ENCODE data around the gene MRLN.
"Not testable (repeated sequence)": the region's sequence is repeated elsewhere in the genome, so short reads cannot be mapped to it uniquely, and the experiment has no call there.

The MRLN gene

DNA sequence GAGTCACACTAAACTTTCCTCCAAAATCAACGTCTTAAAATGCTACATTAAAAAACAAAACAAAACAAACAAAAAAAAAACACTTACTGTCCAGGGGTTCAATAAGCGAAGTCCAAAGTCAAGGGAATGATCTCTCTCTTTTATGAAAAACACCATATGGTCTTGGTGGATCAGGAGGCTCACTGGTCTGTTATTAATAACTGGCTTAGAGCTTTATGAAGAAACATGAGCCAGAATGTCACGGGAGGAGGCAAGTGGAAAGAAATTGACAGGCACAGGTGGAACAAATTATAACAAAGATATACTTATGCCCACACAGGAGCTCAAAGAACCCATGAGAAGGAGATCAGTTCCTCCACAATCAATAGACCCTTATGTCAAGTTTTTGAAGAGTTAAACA lies at the start of gene MRLN:
TSS of gene MRLN (minus strand) at position 189 of the 400 bp plus-strand sequence.
- DNase-seq: no peak

DNA sequence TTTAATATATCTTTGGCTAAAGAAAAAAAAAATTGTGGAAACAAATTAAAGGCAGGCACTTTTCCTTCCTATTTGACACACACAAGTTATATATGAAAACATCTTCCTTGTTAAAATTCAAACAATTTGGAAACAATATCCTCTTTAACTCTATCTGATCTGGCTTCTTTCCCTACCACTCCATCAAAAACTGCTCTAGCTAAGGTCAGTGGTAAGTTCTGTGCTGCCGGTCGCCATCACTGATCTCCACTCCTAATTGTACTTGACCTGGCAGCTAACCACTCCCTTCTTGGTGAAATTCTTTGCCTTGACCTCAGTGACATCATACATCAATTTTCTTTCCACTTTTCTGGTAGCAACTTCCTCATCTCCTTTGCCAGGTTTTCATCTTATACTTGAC lies 47.9 kb upstream of the MRLN start:
- DNase-seq: no peak

DNA sequence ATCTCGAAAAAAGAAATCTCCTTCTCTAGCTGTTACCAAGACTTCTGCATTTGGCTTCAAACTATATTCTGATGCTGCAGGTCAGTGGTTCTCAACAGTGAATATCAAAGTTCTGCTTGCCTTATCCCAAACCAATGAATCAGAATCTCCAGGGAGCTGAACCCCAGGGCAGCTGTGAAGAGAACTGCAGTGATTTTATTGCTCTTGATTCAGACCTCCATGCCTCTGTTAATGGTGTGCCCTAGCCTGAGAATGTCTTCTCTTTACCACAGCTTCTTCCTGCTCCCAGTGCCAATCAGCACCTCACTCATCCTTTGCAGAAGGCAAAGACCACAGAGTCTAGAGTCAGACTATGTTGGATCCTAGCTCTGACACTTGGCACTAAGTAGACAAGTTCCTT lies 46.2 kb upstream of the MRLN start:
- DNase-seq: no peak

DNA sequence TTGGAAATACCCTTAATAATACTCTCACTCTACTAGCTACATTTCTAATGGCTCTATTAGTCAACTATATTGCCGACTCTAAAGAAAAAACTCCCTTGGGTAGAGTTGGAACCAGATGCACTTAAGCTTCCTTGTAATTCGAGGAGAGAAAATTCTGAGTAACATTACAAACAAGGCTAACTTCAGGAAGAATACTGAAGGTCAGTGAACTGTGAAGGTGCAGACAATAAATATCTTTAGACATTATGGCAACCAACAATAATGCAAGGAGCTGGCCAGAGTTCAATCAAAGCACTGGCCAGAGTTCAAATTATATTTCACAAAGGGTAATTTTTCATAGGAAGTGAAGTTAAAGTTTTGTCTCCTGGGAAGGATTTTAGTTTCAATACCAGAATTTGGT lies 40.7 kb upstream of the MRLN start:
- DNase-seq: peak; percentile 2

DNA sequence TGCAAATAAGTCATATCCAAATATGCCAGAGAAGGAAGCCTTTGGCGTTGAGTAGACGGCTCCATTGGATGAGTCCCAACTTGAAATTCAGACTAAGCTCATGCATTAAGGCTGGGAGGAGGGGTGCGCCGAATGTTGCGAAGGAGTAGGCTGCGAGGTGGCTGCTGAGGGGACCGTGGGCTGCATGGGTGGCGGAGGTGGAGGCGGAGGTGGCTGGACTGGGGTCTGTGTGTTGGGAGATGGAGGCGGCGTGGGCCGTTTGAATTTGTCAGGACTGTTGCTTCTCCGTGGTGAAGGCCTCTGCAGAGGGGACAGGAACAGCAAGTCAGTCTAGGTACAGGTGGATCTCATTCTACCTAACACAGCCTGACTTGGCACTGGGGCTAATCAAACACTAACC lies 39.6 kb upstream of the MRLN start:
- no peak for DNase-seq

DNA sequence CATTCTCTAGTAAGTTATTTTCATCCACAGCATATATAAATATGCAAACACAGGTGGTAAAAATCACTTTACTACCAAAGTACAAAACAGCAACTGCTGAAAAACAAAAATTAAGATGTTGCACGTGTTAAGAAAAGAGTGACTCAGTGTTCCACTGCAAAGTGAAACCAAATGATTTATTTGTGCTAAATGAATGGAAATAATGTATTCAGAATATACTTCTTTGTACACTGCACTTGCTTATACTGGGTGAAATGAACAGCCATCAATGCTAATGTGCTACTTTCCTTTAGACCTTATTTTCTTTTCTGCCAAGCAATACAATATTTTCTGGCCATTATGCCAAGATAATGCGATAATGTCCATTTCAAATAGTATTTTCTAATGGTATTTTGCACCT lies 38.3 kb upstream of the MRLN start:
- DNase-seq: no peak

DNA sequence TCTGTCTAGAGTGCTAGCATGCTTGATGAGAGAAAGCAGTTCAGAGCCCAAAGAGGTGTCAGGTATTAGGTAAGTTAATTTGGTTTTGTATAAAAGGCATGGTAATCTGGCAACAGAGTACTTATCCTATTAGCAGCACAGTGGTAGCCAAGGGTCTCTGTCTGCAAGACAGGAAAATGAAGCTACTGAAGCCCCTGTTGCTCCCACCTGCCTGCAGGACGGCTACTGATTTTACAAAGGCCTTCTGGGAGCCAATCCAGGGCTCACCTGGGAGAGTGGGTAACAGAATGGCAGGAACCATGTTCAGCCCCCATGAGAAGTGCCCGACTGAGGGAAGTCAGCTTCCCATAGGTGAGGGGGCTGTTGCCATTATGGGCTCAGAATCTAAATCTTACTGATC lies 36.8 kb upstream of the MRLN start:
- DNase-seq: not testable (repeated sequence)

DNA sequence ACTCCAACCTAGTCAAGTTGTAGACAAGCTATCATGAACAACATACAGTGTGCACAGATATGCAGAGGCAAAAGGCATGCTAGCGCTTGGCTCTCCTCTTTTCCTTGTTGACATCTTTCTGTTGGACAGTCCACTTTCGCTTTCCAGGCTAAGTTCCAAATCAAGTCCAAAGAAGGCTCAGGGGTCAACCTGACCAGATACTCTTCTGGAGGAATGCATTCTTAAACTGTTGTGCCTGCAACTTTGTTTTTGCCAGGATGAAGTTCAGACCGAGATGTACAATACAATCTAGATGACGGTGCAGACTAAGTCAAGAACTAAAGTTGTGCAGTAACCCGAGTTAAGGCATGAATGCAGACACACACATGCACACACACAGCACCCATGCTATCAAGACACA lies 35.7 kb upstream of the MRLN start:
- not testable (repeated sequence) for DNase-seq

DNA sequence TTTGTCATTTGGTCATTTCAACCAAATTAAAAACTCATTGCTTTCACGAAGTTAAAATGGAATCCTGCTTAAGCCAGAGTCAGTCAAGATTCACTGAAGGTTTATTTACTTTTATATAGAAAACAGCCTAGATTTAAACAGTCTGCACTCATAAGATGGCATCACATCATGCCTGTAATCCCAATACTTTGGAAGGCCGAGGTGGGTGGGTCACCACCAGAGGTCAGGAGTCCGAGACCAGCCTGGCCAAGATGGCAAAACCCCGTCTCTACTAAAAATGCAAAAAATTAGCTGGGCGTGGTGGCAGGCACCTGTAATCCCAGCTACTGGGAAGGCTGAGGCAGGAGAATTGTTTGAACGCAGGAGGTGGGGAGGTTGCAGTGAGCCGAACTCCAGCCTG lies 33.8 kb upstream of the MRLN start:
- not testable (repeated sequence) for DNase-seq

DNA sequence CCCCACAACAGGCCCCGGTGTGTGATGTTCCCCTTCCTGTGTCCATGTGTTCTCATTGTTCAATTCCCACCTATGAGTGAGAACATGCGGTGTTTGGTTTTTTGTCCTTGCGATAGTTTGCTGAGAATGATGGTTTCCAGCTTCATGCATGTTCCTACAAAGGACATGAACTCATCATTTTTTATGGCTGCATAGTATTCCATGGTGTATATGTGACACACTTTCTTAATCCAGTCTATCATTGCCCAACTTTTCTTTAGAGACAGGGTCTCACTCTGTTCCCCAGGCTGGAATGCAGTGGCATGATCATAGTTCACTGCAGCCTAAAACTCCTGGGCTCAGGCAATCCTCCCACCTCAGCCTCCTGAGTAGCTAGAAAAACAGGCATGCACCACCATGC lies 32.2 kb upstream of the MRLN start:
- DNase-seq: not testable (repeated sequence)

DNA sequence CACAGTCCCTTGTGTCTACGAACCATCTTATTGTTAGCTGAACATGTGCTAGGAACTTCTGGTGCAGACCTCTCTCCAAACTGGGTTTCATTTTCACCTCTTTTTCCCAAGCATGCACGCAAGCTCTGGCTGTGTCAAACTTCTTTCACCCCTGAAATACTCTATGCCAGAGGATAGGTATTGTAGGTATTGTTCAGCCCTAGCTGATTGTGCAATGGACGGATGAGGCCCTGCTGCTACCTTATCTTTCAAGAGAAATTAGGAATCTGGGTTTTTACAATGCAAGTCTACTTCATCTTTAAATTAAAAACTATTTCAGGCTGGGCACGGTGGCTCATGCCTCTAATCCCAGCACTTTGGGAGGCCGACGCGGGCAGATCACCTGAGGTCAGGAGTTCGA lies 28.3 kb upstream of the MRLN start:
- no peak for DNase-seq

DNA sequence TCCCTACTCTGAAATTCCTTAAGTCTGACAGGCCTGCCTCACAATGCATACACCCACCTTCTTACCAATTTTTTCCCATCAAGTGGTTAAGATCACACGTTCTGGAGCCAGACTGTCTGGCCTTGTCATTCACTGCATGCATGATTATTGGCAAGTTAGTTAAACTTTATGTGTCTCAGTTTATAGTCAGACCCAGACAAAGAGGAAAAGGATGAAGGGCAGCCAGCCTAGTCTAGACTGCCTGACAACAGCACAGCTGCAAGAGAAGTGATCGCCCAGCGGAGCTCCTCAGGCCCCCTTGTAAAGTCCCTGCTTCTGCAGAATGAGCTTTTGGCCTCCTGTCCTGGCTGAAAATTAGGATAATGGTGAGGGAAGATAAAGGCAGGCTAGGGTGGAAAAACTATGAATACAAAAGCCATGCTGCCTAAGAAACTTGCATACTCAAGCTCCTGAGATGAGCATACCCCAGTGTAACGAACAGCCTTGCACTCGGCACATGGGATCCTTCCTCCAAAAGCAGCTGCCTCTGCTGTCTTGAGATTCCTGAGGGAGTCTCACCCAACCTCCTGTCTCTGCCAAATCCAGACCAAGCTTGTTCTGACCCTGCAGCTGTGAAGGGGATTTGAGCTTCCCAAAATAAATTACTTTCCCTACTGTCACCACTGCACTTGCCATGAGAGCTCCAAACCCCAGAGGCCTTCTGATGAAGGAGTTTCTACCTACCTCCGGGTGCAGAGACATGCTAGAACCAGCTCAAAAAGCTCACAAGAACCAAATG lies 26.7 kb upstream of the MRLN start:
- DNase-seq: no peak

DNA sequence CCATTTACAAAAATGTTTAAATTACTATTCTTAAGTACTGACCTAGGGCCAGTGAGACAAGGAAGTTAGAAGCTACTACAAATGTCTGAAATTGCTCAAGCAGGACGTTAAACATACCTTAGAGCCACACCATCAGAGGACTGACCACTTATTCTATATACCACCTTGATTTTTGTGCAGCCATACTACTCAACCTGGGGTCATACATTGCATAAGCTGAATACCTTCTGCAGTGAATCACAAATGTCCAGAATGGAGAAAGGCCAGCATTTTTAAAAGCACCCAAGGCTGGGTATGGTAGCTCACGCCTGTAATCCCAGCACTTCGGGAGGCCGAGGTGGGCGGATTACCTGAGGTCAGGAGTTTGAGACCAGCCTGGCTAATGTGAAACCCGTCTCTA lies 21.2 kb upstream of the MRLN start:
- DNase-seq: no peak

DNA sequence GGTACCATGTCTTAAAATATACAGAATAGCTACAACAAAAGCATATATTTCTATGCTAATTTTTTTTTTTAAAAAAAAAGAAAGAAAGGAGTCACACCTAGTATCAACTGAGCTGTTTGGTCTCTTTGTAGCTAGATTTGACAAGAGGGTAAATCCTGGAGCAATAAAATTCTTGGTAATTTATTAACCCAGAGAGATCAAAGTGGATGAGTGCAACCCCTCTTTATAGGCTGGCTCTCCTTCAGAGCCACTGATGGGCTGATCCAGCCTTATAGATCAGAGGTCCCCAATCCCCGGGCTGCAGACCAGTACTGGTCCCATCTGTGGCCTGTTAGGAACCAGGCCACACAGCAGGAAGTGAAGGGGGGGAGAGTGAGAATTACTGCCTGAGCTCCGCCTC lies 19.8 kb upstream of the MRLN start:
- no peak for DNase-seq

DNA sequence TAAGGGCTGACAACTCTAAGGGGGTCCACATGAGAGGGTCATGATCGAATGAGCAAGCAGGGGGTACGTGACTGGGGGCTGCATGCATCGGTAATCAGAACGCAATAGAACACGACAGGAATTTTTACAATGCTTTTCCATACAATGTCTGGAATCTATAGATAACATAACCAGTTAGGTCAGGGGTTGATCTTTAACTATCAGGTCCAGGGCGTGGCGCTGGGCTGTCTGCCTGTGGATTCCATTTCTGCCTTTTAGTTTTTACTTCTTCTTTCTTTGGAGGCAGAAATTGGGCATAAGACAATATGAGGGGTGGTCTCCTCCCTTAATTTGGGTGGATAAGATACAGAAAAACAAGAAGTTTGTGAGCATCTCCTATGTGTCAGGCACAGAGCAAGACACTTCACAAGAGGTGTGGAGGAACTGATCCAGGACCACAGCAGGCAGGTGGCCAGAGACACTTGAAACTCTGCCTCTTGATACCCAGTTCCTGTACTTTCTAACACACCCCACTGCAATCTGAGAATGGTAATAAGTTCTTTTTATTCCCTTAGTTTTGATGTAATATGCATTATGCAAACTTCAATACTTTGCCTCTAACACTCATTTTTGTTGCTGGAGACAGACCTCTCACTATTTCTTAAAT lies 18.0 kb upstream of the MRLN start:
- DNase-seq: no peak

DNA sequence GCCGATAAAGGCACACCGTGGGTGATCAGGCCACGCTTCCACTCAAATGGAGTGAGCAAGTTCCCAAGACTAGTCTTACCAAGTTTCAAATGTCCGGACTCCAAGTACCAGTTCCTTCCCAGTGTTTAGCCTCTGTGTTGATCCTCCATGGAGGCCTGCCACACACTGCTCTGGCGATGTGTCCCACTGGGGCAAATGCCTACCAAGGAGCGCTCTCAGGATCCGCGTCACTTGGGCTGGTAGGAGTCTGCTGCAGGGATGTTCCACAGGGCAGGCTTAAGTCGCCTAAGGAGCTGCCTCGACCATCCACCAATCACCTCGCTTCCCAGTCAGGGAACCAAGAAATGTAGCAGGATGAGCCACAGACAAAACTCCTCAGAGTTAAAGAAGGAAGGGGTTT lies 17.4 kb upstream of the MRLN start:
- no peak for DNase-seq

DNA sequence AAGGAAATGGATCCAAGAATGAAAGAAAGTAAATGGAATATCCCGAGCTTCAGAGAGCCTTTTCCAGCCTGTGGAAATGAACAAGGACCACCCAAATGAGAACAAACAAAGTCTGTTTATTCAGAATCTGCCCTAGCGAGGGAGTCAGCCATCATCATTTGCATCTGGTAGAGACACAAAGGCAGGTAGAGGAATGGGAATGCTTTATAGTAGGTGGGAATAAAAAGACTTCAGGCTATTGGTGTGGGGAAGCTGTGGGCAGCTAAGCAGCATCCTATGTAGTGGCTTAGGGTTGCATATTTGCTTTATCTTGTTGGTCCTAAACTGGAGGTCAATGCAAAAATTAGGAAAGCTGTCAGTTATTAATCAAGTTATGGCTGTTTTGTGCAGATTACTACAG lies 9.2 kb upstream of the MRLN start:
- no peak for DNase-seq

DNA sequence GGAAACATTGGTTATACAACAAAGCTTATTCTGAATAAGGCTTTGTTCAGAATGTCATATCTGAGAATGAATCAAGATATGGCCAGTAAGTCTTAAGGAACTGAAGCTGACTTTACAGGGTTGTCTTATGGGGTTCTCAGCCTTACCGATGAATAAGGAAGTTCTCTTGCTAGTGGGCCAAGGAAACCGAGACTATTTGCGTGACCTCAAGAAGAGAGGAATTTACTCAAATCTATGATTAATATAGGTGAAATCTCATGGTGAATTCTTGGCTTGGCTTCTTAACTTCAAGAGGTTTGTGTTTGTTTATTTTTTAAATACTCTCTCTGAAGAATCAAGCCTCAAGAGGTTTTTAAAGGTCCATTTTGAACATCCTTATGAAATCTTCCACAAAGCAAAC lies 4.7 kb upstream of the MRLN start:
- DNase-seq: no peak

DNA sequence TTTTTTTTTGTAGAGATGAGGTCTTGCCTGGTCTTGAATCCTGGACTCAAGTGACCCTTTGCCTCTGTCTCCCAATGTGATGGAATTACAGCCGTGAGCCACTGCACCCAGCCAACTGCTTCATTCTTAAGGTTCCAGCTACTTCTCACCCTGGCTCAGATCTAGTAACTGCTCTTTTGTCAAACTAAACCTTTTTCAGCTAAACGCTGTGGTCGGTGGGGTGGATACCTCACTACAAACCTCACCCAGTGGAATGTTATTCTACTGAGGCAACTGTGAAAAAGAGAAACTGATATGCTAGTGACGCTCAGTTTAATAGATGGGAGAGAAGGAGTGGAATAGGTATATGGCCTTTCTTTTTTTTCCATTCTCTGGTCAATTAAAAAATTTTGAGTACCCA lies 1.7 kb upstream of the MRLN start:
- DNase-seq: no peak

DNA sequence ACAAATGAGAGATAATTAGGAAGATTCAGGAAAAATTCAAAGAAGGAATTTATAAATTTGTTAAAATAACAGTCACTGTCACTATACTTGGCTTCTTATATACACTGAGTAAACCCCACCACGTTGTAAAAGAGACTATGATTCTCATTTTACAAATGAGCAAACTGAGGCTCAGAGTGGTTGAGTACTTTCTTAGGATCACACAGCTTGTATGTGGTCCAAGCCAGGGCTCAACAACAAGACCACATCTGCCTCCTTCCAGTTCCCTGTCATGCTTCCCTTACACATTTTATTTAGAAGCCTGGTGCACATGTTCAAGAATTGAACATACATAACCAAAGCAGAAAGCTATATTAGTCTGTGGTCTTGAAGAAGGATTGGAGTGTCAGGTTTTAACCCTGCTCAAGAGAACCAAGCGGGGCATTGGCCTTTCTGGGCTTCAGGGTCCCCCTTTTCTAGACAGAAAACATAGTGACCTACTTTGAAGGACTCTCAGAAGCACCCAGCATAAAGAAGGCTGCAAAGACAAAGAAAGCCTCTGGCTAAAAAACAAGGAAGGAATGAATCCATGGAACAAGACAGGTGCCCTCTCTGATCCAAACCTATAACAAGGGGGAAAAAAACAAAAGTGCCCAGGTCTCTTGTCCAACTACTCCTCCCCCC lies 846 bp downstream of the MRLN start:
- no peak for DNase-seq

DNA sequence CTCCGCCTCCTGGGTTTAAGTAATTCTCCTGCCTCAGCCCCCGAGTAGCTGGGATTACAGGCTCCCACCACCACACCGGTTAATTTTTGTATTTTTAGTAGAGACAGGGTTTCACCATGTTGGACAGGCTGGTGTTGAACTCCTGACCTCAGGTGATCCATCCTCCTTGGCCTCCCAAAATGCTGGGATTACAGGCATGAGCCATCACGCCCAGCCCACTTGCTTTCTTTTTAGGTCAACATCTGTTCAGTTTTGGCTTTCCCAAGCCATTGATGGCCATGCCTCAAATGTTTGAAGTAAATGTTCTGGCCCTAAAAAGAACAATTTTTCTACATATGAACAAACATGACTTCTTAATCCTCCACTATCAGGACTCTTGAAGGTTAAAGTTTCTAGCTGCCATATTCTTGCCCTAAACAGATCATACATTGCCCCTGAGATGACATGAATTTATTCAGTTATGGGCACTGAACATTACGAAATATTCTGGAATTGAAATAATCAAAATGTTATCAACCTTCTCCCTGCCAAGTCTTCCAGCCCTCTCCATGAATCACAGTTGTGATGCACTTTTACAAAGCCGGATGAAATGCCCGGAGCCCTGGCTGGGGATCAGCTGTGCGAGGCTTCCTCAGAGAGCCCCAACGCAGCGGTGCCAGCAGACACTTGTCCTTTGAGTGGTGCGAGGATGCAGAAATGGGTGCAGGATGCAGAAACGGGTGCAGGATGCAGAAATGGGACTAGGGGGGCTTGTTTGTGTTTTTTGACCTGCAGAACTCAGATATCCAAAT lies 2.9 kb downstream of the MRLN start:
- DNase-seq: no peak

DNA sequence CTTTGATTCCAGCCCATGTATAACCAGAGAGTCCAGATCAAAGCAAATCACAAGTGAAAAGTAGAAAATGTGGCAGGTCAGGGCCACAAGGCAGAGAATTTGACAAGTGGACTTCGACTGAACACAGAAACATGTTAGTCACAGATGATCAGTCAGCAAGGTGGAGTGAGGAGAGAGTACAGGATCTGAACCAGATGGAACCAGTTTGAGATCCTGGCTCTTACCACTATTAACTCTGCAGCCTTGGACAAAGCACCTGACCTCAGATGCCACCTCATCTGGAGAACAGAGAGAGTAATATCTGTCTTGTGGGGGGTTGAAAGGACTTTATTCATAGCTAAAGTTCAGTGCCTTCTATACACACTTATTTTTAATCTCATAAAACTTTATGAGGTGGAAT lies 4.4 kb downstream of the MRLN start:
- DNase-seq: no peak

DNA sequence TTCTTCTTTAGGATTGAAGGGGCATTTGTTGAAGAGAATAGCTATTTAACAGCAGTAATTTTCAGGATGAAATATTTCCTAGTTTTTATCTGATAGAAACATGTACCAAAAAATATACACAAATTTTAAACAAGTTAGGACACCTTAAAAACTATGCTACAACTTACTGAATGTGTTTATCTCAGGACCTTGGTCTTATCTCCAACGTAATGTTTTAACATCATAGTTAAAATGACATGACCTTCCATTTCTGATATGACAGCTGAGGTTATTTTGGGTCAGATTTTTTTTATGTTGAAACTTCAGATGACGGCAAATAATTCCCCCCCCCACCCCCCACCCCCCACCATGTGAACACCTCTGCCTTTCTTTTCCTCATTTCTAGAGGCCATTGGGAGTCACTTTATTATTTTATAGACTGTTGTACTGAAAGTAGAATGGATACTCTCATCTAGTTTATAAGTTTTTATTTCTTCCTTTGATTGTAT lies 8.0 kb downstream of the MRLN start:
- no peak for DNase-seq
